HEK293T (cell line): ENCODE data around the gene CDC26.

ENCODE experiments used
- ARNT ChIP-seq: fragments of 450-650 bp; IDR thresholded peaks from 2 replicates; pipeline ENCODE4 v1.6.1; 2017; ENCODE audit warnings: mild to moderate bottlenecking
- BHLHE40 ChIP-seq: fragments of 450-650 bp; IDR thresholded peaks from 2 replicates; pipeline ENCODE4 v1.6.1; 2016; ENCODE audit warnings: mild to moderate bottlenecking, moderate library complexity, borderline replicate concordance
- ELF4 ChIP-seq: fragments of 450-650 bp; IDR thresholded peaks from 2 replicates; pipeline ENCODE4 v1.6.1; 2017; ENCODE audit warnings: antibody characterized with exemption
- FOXM1 ChIP-seq: fragments of 450-650 bp; IDR thresholded peaks from 2 replicates; pipeline ENCODE4 v1.6.1; 2017; ENCODE audit warnings: mild to moderate bottlenecking, borderline replicate concordance
- HDGF ChIP-seq: fragments of 450-650 bp; IDR thresholded peaks from 2 replicates; pipeline ENCODE4 v1.6.1; 2017; ENCODE audit warnings: antibody characterized with exemption, borderline replicate concordance
- L3MBTL2 ChIP-seq: fragments of 450-650 bp; conservative IDR thresholded peaks from 2 replicates; pipeline ENCODE4 v1.6.1; 2016; ENCODE audit warnings: mild to moderate bottlenecking
- LEF1 ChIP-seq: fragments of 450-650 bp; IDR thresholded peaks from 2 replicates; pipeline ENCODE4 v1.6.1; 2017; ENCODE audit warnings: mild to moderate bottlenecking, borderline replicate concordance
- SP1 ChIP-seq: fragments of 450-650 bp; IDR thresholded peaks from 2 replicates; pipeline ENCODE4 v1.6.1; 2017
- SUZ12 ChIP-seq: fragments of 450-650 bp; IDR thresholded peaks from 2 replicates; pipeline ENCODE4 v1.6.1; 2016; ENCODE audit warnings: mild to moderate bottlenecking
- TARDBP ChIP-seq: fragments of 450-650 bp; IDR thresholded peaks from 2 replicates; pipeline ENCODE4 v1.6.1; 2016
- TF ChIP-seq, protein P1 (sequence below): fragments of 450-650 bp; IDR thresholded peaks from 2 replicates; pipeline ENCODE4 v1.6.1; 2016

GRCh38 chr9:113227436-113227835, 47.9 kb downstream of the CDC26 start:
- no peak for TF ChIP-seq BHLHE40
- TF ChIP-seq SUZ12 = no peak
- no peak for TF ChIP-seq HDGF
- TF ChIP-seq FOXM1 = no peak
- no peak for TF ChIP-seq LEF1
- TF ChIP-seq ELF4 = no peak
- TF ChIP-seq L3MBTL2 = no peak
- TF ChIP-seq, protein P1, sequence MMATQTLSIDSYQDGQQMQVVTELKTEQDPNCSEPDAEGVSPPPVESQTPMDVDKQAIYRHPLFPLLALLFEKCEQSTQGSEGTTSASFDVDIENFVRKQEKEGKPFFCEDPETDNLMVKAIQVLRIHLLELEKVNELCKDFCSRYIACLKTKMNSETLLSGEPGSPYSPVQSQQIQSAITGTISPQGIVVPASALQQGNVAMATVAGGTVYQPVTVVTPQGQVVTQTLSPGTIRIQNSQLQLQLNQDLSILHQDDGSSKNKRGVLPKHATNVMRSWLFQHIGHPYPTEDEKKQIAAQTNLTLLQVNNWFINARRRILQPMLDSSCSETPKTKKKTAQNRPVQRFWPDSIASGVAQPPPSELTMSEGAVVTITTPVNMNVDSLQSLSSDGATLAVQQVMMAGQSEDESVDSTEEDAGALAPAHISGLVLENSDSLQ = no peak
- TF ChIP-seq SP1 = no peak
- TF ChIP-seq TARDBP = no peak
- TF ChIP-seq ARNT = no peak
